Lung (tissue), 12 donors: ENCODE data around the gene CCNC. TPM values are rescaled to one million over a fixed set of nuclear protein-coding genes. Genes with fewer than 3 reads are reported as not detected.
"Not testable (repeated sequence)": the region's sequence is repeated elsewhere in the genome, so short reads cannot be mapped to it uniquely, and the experiment has no call there.

Source experiments
- ATAC-seq: fragments of 200-7000 bp; cut with Tn5 transposase; one replicate; pipeline ENCODE4 v1.9.1; 2020; ENCODE audit warnings: moderate number of reproducible peaks; ENCODE audit not compliant: insufficient read depth, low FRiP score
- DNase-seq, 3 donors: peaks; one replicate each; pipeline ENCODE4 v3.0.0-alpha.2; 2013 to 2017
- H3K27ac ChIP-seq, 2 donors: one replicate each; pipeline ENCODE4 v1.5.1; 2013; ENCODE audit warnings: mild to moderate bottlenecking in 2 of 2, moderate library complexity in 2 of 2, control low read depth in 1 of 2, inconsistent platforms in 1 of 2, low read depth in 1 of 2, low read length in 1 of 2
- H3K27me3 ChIP-seq, 3 donors: one replicate each; pipeline ENCODE4 v1.5.1; 2013; ENCODE audit warnings: low read length in 2 of 3; ENCODE audit not compliant: control insufficient read depth in 3 of 3, insufficient read depth in 3 of 3
- H3K36me3 ChIP-seq, 4 donors: one replicate each; pipeline ENCODE4 v1.5.1; 2013; ENCODE audit warnings: low read length in 4 of 4, mild to moderate bottlenecking in 1 of 4, moderate library complexity in 1 of 4; ENCODE audit not compliant: control insufficient read depth in 4 of 4, insufficient read depth in 4 of 4
- H3K4me1 ChIP-seq, 5 donors: one replicate each; pipeline ENCODE4 v1.5.1; 2013; ENCODE audit warnings: low read length in 5 of 5, mild to moderate bottlenecking in 2 of 5, moderate library complexity in 1 of 5; ENCODE audit not compliant: control insufficient read depth in 5 of 5, insufficient read depth in 5 of 5
- H3K4me3 ChIP-seq: one replicate; pipeline ENCODE4 v1.5.1; 2013; ENCODE audit warnings: mild to moderate bottlenecking, control low read depth, moderate library complexity
- H3K9ac ChIP-seq, 2 donors: one replicate each; pipeline ENCODE4 v1.5.1; 2013; ENCODE audit warnings: low read length in 2 of 2, control low read depth in 1 of 2; ENCODE audit not compliant: insufficient read depth in 1 of 2
- H3K9me3 ChIP-seq, 4 donors: one replicate each; pipeline ENCODE4 v1.5.1; 2013; ENCODE audit warnings: low read length in 3 of 4, mild to moderate bottlenecking in 1 of 4, moderate library complexity in 1 of 4; ENCODE audit not compliant: control insufficient read depth in 4 of 4, insufficient read depth in 3 of 4
- CTCF ChIP-seq: IDR thresholded peaks from 2 replicates; pipeline ENCODE4 v1.5.1; 2012; ENCODE audit warnings: mild to moderate bottlenecking; ENCODE audit errors: control extremely low read depth, extremely low read depth
- WGBS, 2 donors: extraction: QIAGEN DNeasy Blood & Tissue Kit; methylation state at CpG; one replicate each; pipeline ENCODE4 v1.1.7; 2013; 5-methylcytosine and 5-hydroxymethylcytosine counted together
- polyA plus RNA-seq, 2 donors: library from polyadenylated mRNA; stranded (reverse); fragments of 200-250 nt; gene quantifications; one replicate each; pipeline ENCODE4 v1.2.1, GENCODE V29; 2013
- total RNA-seq, 2 donors: library from RNA; depleted of rRNA in 1 of 2; stranded (reverse); fragments of >200 nt in 1 of 2; gene quantifications; one replicate each; pipeline ENCODE4 v1.2.1, GENCODE V29; 2014 to 2021
- donor health status: control.
- donor health status: control.
- donor health status: Bipolar disorder and iron deficiency.
- donor health status: healthy.
- donor health status: DM: yes; HTN: yes; CAD: no.

Gene CCNC
- total and polyA plus RNA-seq, 4 donors: 26.7 to 68.0 (median 38.2) TPM

DNA sequence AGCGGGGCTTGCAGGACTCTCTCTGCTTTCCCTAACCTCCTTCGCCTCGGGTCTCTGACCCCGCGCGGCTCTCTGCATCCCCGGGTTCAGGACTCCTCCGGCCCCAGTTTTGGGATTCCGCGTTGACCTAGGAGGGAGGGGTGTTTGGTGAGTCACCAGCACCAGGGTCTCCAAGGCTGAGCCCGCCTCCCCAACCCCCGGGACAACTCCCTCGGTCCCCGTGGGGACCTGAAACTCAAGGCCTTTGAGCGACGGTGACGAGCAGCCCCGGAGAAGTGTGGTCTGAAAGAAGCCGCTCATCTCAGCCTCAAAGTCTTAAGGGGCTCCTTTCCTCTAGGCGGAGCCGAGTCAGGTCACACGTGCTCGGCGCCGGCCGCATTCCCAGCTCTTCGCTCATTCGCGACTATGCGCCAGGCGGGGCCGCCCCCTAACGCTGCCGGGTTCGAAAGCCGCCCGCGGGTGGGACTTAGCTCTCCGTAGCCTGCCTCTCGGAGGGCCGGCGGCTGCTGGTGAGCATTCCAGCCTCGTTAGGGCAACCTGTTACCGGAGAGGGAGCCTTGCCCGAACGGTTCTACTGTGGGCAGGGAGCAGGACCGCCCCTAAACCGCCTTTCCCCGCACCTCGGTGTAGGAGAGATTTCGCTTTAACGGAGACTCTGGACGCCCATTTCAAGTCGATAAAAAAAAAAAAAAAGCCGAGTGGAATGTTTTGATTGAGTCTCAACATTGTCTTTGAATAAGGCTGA, 35.1 kb upstream of the CCNC start:
- Histone ChIP-seq H3K4me3 (no peak overlapping the region), H3K36me3 (no peaks in the 10 kb centered on the region), H3K9me3 (peaks cover 0 to 8% (median 0%) of the 10 kb centered on the region in 4 donors), H3K4me1 (peaks cover 0 to 15% (median 8%) of the 10 kb centered on the region in 5 donors), H3K9ac (no peak overlapping the region), H3K27ac (no peak overlapping the region), H3K27me3 (peaks cover 14 to 98% (median 91%) of the 10 kb centered on the region in 3 donors)
- no peak for TF ChIP-seq CTCF
- ATAC-seq (peak; percentile 12), DNase-seq (peak; percentile 58 to 70 (median 60))
- 2 to 3% methylated on average over 54 to 55 of the region's 55 CpGs for WGBS, 2 donors

- no peak overlapping the region for H3K4me3 ChIP-seq
- peaks cover 0 to 15% (median 8%) of the 10 kb centered on the region in 5 donors for H3K4me1 ChIP-seq
- no peak for ATAC-seq
- H3K36me3 ChIP-seq: no peaks in the 10 kb centered on the region
- H3K9me3 ChIP-seq: peaks cover 0 to 8% (median 0%) of the 10 kb centered on the region in 4 donors
- H3K9ac ChIP-seq: no peak overlapping the region
- DNase-seq: peak in 1 of 3 donors; percentile 19
- 4 to 6% methylated on average over 42 to 54 of the region's 54 CpGs for WGBS, 2 donors
- H3K27ac ChIP-seq: no peak overlapping the region
- H3K27me3 ChIP-seq: peaks cover 14 to 98% (median 90%) of the 10 kb centered on the region in 3 donors
- TF ChIP-seq CTCF: no peak
Observed at GRCh38 chr6:99602520-99603420, 34.3 kb upstream of the CCNC start.

DNA sequence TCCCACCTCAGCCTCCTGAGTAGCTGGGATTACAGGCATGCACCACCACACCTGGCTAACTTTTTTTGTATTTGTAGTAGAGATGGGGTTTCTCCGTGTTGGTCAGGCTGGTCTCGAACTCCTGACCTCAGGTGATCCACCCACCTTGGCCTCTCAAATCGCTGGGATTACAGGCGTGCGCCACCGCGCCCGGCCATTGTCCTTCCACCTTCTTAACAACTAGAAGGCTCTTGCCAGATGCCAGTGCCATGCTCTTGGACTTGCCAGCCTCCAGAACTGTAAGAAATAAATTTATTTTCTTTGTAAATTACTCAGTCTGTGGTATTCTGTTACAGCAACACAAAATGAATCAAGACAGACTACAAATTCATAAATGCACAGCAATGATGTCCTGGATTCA, 26.2 kb upstream of the CCNC start:
- not testable (repeated sequence) for DNase-seq, H3K4me3 ChIP-seq, H3K9ac ChIP-seq, H3K36me3 ChIP-seq, ATAC-seq, H3K27ac ChIP-seq
- peaks cover 0 to 98% (median 89%) of the 10 kb centered on the region in 3 donors for H3K27me3 ChIP-seq
- peaks cover 0 to 16% (median 0%) of the 10 kb centered on the region in 5 donors for H3K4me1 ChIP-seq
- 73 to 74% methylated on average over 8 of the region's 8 CpGs for WGBS, 2 donors
- H3K9me3 ChIP-seq: peaks cover 0 to 12% (median 1%) of the 10 kb centered on the region in 4 donors

- TF ChIP-seq CTCF: no peak
- WGBS, 2 donors: 26 to 30% methylated on average over 1 of the region's 1 CpG
- no peaks in the 10 kb centered on the region for H3K36me3 ChIP-seq
- H3K4me3 ChIP-seq: no peak overlapping the region
- peak in 2 of 3 donors; percentile 61 to 75 for DNase-seq
- H3K27ac ChIP-seq: no peak overlapping the region
- peaks cover 0 to 12% (median 1%) of the 10 kb centered on the region in 4 donors for H3K9me3 ChIP-seq
- H3K4me1 ChIP-seq: peaks cover 0 to 25% (median 0%) of the 10 kb centered on the region in 5 donors
- ATAC-seq: no peak
- H3K27me3 ChIP-seq: peaks cover 0 to 96% (median 87%) of the 10 kb centered on the region in 3 donors
- no peak overlapping the region for H3K9ac ChIP-seq
Observed at GRCh38 chr6:99592900-99593299, 24.4 kb upstream of the CCNC start.
